GM12878 (cell line): ENCODE data around the gene ADCY10. TPM values are rescaled to one million over a fixed set of nuclear protein-coding genes. Genes with fewer than 3 reads are reported as not detected.

Experiments
- ATAC-seq: fragments of 200-7000 bp; cut with Tn5 transposase; 3 replicates; pipeline ENCODE4 v1.9.1; 2020; ENCODE audit warnings: mild to moderate bottlenecking, moderate library complexity
- BruUV-seq: library from RNA; stranded (reverse); fragments of 400-500 nt; replicated peaks from 2 replicates; lab custom pipeline; 2021; lab: Mats Ljungman, UMichigan
- CTCF ChIA-PET: fragments of 300-600 bp; sonication (Branson Sonifier 250); formaldehyde crosslinking; extraction: SDS; loops from one replicate; lab custom pipeline; 2021; ENCODE audit warnings: inconsistent platforms; lab: Yijun Ruan, JAX
- POLR2A ChIA-PET: fragments of 350-600 bp; formaldehyde crosslinking; extraction: SDS; loops from one replicate; lab custom pipeline; 2021; ENCODE audit warnings: inconsistent platforms; lab: Charles Lee
- RAD21 ChIA-PET: fragments of 300-600 bp; sonication (Branson Sonifier 250); formaldehyde crosslinking; loops from one replicate; lab custom pipeline; 2023; ENCODE audit warnings: antibody characterized with exemption; ENCODE audit not compliant: unreplicated experiment; lab: Charles Lee
- SMC1A ChIA-PET: fragments of 300-600 bp; sonication (Branson Sonifier 250); formaldehyde crosslinking; loops from one replicate; lab custom pipeline; 2023; ENCODE audit not compliant: unreplicated experiment, uncharacterized antibody; lab: Charles Lee
- DNase-seq: peaks from one replicate; pipeline ENCODE4 v3.0.0-alpha.2; 2011; ENCODE audit warnings: low read depth, low spot score
- FAIRE-seq: peaks from 3 replicates; lab custom pipeline; 2011; peaks lifted over from hg19 to GRCh38; lab: Jason Lieb, UNC
- H2AFZ ChIP-seq: 2 replicates; pipeline ENCODE4 v1.6.0; 2011; ENCODE audit warnings: low read depth, low read length, control low read depth; ENCODE audit not compliant: control insufficient read depth
- H3K27ac ChIP-seq: 2 replicates; pipeline ENCODE4 v1.5.1; 2011; ENCODE audit warnings: control low read depth; ENCODE audit not compliant: control insufficient read depth, insufficient read depth
- H3K27me3 ChIP-seq, 2 experiments: replicated peaks in 1 of 2; 2 replicates each; pipeline versions ENCODE4 v1.6.0 to v1.6.1; 2011; ENCODE audit warnings: low read length in 1 of 2; ENCODE audit not compliant: control insufficient read depth in 2 of 2, insufficient read depth in 2 of 2
- H3K36me3 ChIP-seq, 2 experiments: 2 replicates each; pipeline ENCODE4 v1.5.1; 2011; ENCODE audit warnings: low read length in 1 of 2; ENCODE audit not compliant: control insufficient read depth in 2 of 2, insufficient read depth in 2 of 2
- H3K4me1 ChIP-seq: 2 replicates; pipeline ENCODE4 v1.6.1; 2011; ENCODE audit warnings: mild to moderate bottlenecking, low read length, moderate library complexity, mixed read lengths; ENCODE audit not compliant: control insufficient read depth, insufficient read depth
- H3K4me2 ChIP-seq: 2 replicates; pipeline ENCODE4 v1.6.0; 2011; ENCODE audit warnings: control low read depth; ENCODE audit not compliant: control insufficient read depth, insufficient read depth
- H3K4me3 ChIP-seq: fragments of 200-600 bp; sonication (generic); 2 replicates; pipeline ENCODE4 v1.5.1; 2016
- H3K79me2 ChIP-seq: 2 replicates; pipeline ENCODE4 v1.6.0; 2011; ENCODE audit warnings: low read length; ENCODE audit not compliant: control insufficient read depth, insufficient read depth
- H3K9ac ChIP-seq: 2 replicates; pipeline ENCODE4 v1.8.0; 2011; ENCODE audit warnings: low read length, control low read depth, mixed read lengths; ENCODE audit not compliant: control insufficient read depth, insufficient read depth
- H3K9me3 ChIP-seq: replicated peaks from 3 replicates; pipeline ENCODE4 v1.5.1; 2011; ENCODE audit warnings: mild to moderate bottlenecking, low read length; ENCODE audit not compliant: control insufficient read depth, insufficient read depth
- H4K20me1 ChIP-seq: 2 replicates; pipeline ENCODE4 v1.6.0; 2011; ENCODE audit not compliant: control insufficient read depth, insufficient read depth
- CBFB ChIP-seq: IDR thresholded peaks from 2 replicates; pipeline ENCODE4 v1.6.1; 2016; ENCODE audit warnings: antibody characterized with exemption, low read depth
- MEF2A ChIP-seq: IDR thresholded peaks from 2 replicates; pipeline ENCODE4 v1.6.1; 2011; ENCODE audit warnings: low read depth, mild to moderate bottlenecking, low read length, moderate library complexity; ENCODE audit not compliant: insufficient read depth
- MEF2B ChIP-seq: fragments of 450-650 bp; IDR thresholded peaks from 2 replicates; pipeline ENCODE4 v1.6.1; 2018; ENCODE audit warnings: mild to moderate bottlenecking, moderate library complexity; ENCODE audit not compliant: partially characterized antibody, poor library complexity, severe bottlenecking
- NBN ChIP-seq: fragments of 450-650 bp; IDR thresholded peaks from 2 replicates; pipeline ENCODE4 v1.6.1; 2016
- RCOR1 ChIP-seq: conservative IDR thresholded peaks from 2 replicates; pipeline ENCODE4 v1.6.1; 2012; ENCODE audit warnings: low read depth, low read length, improper control_type of control experiment
- SP1 ChIP-seq: IDR thresholded peaks from one replicate; pipeline ENCODE4 v1.6.1; 2011; ENCODE audit warnings: low read depth, low read length
- SRF ChIP-seq, 2 experiments: IDR thresholded peaks; 2 replicates each; pipeline ENCODE4 v1.6.1; 2011; ENCODE audit warnings: low read depth in 2 of 2, low read length in 2 of 2, mild to moderate bottlenecking in 1 of 2, moderate library complexity in 1 of 2
- STAT1 ChIP-seq: fragments of 450-650 bp; conservative IDR thresholded peaks from 2 replicates; pipeline ENCODE4 v1.6.1; 2014; ENCODE audit warnings: antibody characterized with exemption, mild to moderate bottlenecking
- WGBS: methylation state at CpG from one replicate; pipeline ENCODE4 v1.1.6; 2016; ENCODE audit warnings: low lambda C conversion rate; ENCODE audit not compliant: insufficient replicate concordance, insufficient coverage; ENCODE audit errors: missing lambda C conversion rate; 5-methylcytosine and 5-hydroxymethylcytosine counted together
- in situ Hi-C: fragments of 300-500 bp; cut with MboI; formaldehyde crosslinking; loops from 9 replicates; pipeline ENCODE4 v1.14.3; 2018; ENCODE audit warnings: mixed read lengths
- intact Hi-C: fragments of 100-400 bp; cut with micrococcal nuclease; formaldehyde crosslinking; loops from one replicate; pipeline ENCODE4 v1.14.2; 2022; ENCODE audit not compliant: unreplicated experiment
- polyA plus RNA-seq, 11 experiments: library from polyadenylated mRNA; depleted of rRNA in 4 of 11; unstranded in 6 of 11; stranded (reverse) in 5 of 11; fragments of >200 nt; fragmentation: Nextera tagmentation in 4 of 11; fragmentation: Illumina TruSeq in 1 of 11; extraction: Ambion mirVana in 4 of 11; extraction: Trizol in 1 of 11; gene quantifications; 1 replicate in 1 of 11; 2 replicates in 10 of 11; pipeline versions ENCODE4 v1.2.1 to v1.2.3, GENCODE V29; 2011 to 2016; ENCODE audit warnings: inconsistent platforms in 2 of 11, missing spikeins in 2 of 11, low read depth in 1 of 11
- total RNA-seq, 4 experiments: library from RNA; depleted of rRNA in 3 of 4; stranded (reverse); fragments of >200 nt in 3 of 4; fragmentation: Illumina TruSeq in 1 of 4; extraction: Trizol in 1 of 4; gene quantifications; 2 replicates each; pipeline versions ENCODE4 v1.2.1 to v1.2.3, GENCODE V29; 2013 to 2021
- TF ChIP-seq, protein P1 (sequence below): fragments of 150-350 bp; IDR thresholded peaks from 2 replicates; pipeline ENCODE4 v1.6.1; 2014; ENCODE audit warnings: mild to moderate bottlenecking, low read depth, low read length
- TF ChIP-seq, protein P2 (sequence below): IDR thresholded peaks from 2 replicates; pipeline ENCODE4 v1.6.1; 2011; ENCODE audit warnings: borderline replicate concordance, low read depth, mild to moderate bottlenecking, moderate library complexity, low read length; ENCODE audit not compliant: insufficient read depth, poor library complexity, severe bottlenecking

The ADCY10 gene
- total and polyA plus RNA-seq, 10 of the 15 experiments (the other 5 are each of a cell fraction or from before 2014, with no cell fraction given), result 0.13 to 0.22 TPM; not detected in 8

DNA sequence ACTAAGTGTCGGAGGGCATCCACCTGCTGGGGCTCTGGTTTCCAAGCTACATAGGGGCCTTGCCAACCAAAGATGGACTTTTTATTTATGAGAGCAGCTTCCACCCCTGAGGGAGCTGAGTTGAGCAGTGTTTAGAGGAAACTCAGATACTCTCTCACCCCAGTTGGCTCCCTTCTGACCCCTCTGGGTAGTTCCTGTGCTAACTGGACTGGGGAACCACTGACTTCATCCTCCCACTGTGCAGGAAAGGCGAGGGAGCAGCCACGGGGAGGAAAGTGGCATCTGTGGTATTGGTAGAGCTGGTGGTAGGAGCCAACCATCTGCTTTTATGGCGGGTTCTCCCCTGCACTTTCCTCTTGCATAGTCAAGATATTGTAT is 121.8 kb downstream of the ADCY10 start (continued):
- TF ChIP-seq RCOR1 (no peak), STAT1 (no peak), MEF2A (no peak), SRF (IDR thresholded peaks at IDR 0.05; ENCODE audit: low read depth in 2 of 2, low read length in 2 of 2) (no peak), SP1 (no peak)

DNA sequence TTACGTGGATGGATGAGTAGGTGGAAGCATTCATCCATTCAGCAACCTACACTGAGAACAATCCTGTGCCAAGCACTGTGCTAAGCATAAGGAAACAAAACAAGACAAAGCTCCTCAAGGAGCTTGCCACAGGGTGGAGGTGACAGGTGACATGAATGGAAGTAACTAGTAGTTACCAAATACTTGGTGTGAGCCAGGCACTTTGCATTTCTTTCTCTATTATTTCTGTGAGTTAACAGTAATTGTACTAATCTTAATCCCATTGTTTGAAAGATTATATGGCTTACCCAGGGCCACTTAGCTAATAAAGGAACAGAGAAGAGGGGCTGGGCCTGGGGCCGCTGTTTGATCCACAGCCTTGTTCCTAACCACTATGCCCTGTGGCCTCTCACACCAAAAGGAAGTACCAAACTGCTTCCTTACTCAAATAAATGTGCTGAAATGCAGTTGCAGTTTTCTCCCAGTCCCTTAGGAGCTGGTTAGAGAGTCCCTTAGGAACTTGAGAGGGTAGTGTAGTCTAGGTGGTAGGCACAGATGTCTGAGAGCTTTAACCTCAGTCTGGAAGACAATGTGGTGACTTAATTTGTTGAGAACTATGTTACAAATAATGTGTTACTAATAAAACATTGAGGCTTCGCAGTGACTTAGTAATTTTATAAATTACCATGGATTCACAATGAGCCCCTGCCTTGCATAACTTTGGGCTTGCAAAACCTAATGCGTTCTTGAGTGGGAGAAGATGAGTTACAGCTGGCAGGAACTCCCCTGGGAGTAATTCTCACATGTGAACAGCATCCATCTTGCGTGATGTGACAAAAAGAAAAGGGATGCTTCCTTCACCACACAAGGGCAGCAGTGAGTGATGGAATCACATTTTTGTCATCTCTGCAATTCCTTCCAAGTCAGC is 122.4 kb downstream of the ADCY10 start:
- no peaks in the 10 kb centered on the region for H3K79me2 ChIP-seq
- in situ Hi-C loops, result no loop called here
- intact Hi-C loops, result no loop called here
- no peaks in the 10 kb centered on the region for H3K4me1 ChIP-seq
- SMC1A ChIA-PET, result no interaction called here
- RAD21 ChIA-PET, result no interaction called here
- ATAC-seq (no peak), FAIRE-seq (no peak), DNase-seq (no peak)
- CTCF ChIA-PET, result interaction anchor here (1.1 to 1.5 kb wide), 4 partner anchors 12 to 291 kb away, joined by 3 to 5 read pairs (median 4); no protein-coding TSS in a partner anchor
- no peak overlapping the region for H3K4me2 ChIP-seq
- no peak overlapping the region for H3K27ac ChIP-seq
- no peak overlapping the region for H3K9ac ChIP-seq
- H3K27me3 ChIP-seq, result no peaks in the 10 kb centered on the region
- TF ChIP-seq MEF2B, result no peak
- TF ChIP-seq, protein P1, sequence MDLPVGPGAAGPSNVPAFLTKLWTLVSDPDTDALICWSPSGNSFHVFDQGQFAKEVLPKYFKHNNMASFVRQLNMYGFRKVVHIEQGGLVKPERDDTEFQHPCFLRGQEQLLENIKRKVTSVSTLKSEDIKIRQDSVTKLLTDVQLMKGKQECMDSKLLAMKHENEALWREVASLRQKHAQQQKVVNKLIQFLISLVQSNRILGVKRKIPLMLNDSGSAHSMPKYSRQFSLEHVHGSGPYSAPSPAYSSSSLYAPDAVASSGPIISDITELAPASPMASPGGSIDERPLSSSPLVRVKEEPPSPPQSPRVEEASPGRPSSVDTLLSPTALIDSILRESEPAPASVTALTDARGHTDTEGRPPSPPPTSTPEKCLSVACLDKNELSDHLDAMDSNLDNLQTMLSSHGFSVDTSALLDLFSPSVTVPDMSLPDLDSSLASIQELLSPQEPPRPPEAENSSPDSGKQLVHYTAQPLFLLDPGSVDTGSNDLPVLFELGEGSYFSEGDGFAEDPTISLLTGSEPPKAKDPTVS, result no peak
- no peak for TF ChIP-seq CBFB
- no peak for TF ChIP-seq NBN
- TF ChIP-seq, protein P2, sequence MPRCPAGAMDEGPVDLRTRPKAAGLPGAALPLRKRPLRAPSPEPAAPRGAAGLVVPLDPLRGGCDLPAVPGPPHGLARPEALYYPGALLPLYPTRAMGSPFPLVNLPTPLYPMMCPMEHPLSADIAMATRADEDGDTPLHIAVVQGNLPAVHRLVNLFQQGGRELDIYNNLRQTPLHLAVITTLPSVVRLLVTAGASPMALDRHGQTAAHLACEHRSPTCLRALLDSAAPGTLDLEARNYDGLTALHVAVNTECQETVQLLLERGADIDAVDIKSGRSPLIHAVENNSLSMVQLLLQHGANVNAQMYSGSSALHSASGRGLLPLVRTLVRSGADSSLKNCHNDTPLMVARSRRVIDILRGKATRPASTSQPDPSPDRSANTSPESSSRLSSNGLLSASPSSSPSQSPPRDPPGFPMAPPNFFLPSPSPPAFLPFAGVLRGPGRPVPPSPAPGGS, result no peak
- TF ChIP-seq SRF (IDR thresholded peaks at IDR 0.05; ENCODE audit: low read depth in 2 of 2, low read length in 2 of 2), result no peak
- no peaks in the 10 kb centered on the region for H4K20me1 ChIP-seq
- WGBS, result 84% methylated on average over 5 of the region's 5 CpGs
- POLR2A ChIA-PET, result interaction anchor here (0.8 kb wide), 1 partner anchor 449 kb away, joined by 3 read pairs; no protein-coding TSS in a partner anchor
- H3K4me3 ChIP-seq, result no peak overlapping the region
- no TSS peak for BruUV-seq
- peaks cover 4 to 10% of the 10 kb centered on the region in 2 experiments; a peak in 2 of 4 replicates for H3K36me3 ChIP-seq
- no peaks in the 10 kb centered on the region for H3K9me3 ChIP-seq
- no peak overlapping the region for H2AFZ ChIP-seq
